RCC 7860 (cell line): ENCODE data around the gene SYCE3.
"Not testable (repeated sequence)": the region's sequence is repeated elsewhere in the genome, so short reads cannot be mapped to it uniquely, and the experiment has no call there.

Source experiments
- DNase-seq: peaks from one replicate; pipeline ENCODE4 v3.0.0-alpha.2; 2015; ENCODE audit warnings: low spot score
- FAIRE-seq: peaks from 2 replicates; lab custom pipeline; 2012; peaks lifted over from hg19 to GRCh38; lab: Jason Lieb, UNC

SYCE3 gene

GRCh38 chr22:50551160-50551752 lies 11.5 kb downstream of the SYCE3 start:
- FAIRE-seq (no peak), DNase-seq (no peak)

- no peak for DNase-seq
- FAIRE-seq, result no peak
Observed at GRCh38 chr22:50550395-50550794, 12.3 kb downstream of the SYCE3 start.

- DNase-seq (no peak), FAIRE-seq (no peak)
Observed at GRCh38 chr22:50548921-50549790, 13.6 kb downstream of the SYCE3 start.

GRCh38 chr22:50548040-50548920 lies 14.4 kb downstream of the SYCE3 start:
- DNase-seq, result no peak
- no peak for FAIRE-seq

- DNase-seq (no peak), FAIRE-seq (no peak)
Observed at GRCh38 chr22:50547263-50547985, 15.3 kb downstream of the SYCE3 start.

- FAIRE-seq (no peak), DNase-seq (no peak)
Observed at GRCh38 chr22:50546326-50547262, 16.1 kb downstream of the SYCE3 start.

- FAIRE-seq (no peak), DNase-seq (no peak)
Observed at GRCh38 chr22:50545522-50546325, 17.0 kb downstream of the SYCE3 start, which contains the start of gene KLHDC7B. Gene KLHDC7B (plus strand): TSS chr22:50545899. CDS start chr22:50546244, 345 bp downstream.

- DNase-seq (no peak), FAIRE-seq (no peak)
Observed at GRCh38 chr22:50544746-50545253, 17.9 kb downstream of the SYCE3 start.

- FAIRE-seq (no peak), DNase-seq (no peak)
Observed at GRCh38 chr22:50544078-50544745, 18.5 kb downstream of the SYCE3 start.

- FAIRE-seq (no peak), DNase-seq (no peak)
Observed at GRCh38 chr22:50542416-50542927, 20.2 kb downstream of the SYCE3 start.

- peak; percentile 36 for DNase-seq
- FAIRE-seq, result not testable (repeated sequence)
Observed at GRCh38 chr22:50541667-50542026, 21.1 kb downstream of the SYCE3 start.

- FAIRE-seq, result no peak
Observed at GRCh38 chr22:50540381-50540780, 22.3 kb downstream of the SYCE3 start.

GRCh38 chr22:50537765-50538164 lies 25.0 kb downstream of the SYCE3 start:
- FAIRE-seq (no peak), DNase-seq (no peak)

More at GRCh38 chr22:50540381-50540780, 22.3 kb downstream of the SYCE3 start:
- DNase-seq, result no peak

GRCh38 chr22:50536226-50536625 lies 26.5 kb downstream of the SYCE3 start:
- FAIRE-seq, result no peak
- DNase-seq, result no peak

- FAIRE-seq, result no peak
Observed at GRCh38 chr22:50535113-50535512, 27.6 kb downstream of the SYCE3 start.

GRCh38 chr22:50533856-50534711 lies 28.6 kb downstream of the SYCE3 start:
- FAIRE-seq, result peak; percentile 93
- peak; percentile 49 for DNase-seq

More at GRCh38 chr22:50535113-50535512, 27.6 kb downstream of the SYCE3 start:
- DNase-seq, result no peak
